Esophagus muscularis mucosa (tissue), 3 donors: ENCODE data around the gene ETV4.

ENCODE experiments used
- EP300 ChIP-seq: sonication (generic); formaldehyde crosslinking; IDR thresholded peaks from one replicate; pipeline ENCODE4 v1.6.1; 2017; ENCODE audit warnings: antibody characterized with exemption
- TF ChIP-seq, protein P1 (sequence below), 3 experiments: fragments of 200-600 bp in 2 of 3; fragments of 450-650 bp in 1 of 3; sonication (generic) in 2 of 3; IDR thresholded peaks; one replicate each; pipeline ENCODE4 v1.5.1; 2017 to 2019; ENCODE audit warnings: antibody characterized with exemption in 3 of 3, mild to moderate bottlenecking in 2 of 3, moderate library complexity in 1 of 3

DNA sequence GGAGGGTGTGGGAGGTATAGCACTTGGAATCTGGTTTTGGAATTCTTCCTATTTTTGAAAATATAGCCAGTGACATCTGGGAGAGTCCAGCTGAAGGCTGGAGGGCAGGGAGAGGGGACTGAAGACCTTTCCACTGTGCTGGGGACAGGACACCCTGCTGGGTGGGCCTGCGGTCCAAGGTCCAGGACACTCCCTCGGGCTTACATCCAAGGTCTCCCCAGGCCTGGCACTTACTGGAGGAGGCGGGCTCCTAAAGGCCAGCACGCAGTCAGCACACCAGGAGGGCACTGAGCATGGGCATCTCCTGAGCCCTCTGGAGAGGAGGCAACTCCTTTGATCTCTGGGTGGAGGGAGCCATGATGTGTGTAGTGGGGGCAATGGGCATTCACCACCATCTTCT, 35.5 kb upstream of the ETV4 start:
- TF ChIP-seq EP300, result no peak
- TF ChIP-seq, protein P1, sequence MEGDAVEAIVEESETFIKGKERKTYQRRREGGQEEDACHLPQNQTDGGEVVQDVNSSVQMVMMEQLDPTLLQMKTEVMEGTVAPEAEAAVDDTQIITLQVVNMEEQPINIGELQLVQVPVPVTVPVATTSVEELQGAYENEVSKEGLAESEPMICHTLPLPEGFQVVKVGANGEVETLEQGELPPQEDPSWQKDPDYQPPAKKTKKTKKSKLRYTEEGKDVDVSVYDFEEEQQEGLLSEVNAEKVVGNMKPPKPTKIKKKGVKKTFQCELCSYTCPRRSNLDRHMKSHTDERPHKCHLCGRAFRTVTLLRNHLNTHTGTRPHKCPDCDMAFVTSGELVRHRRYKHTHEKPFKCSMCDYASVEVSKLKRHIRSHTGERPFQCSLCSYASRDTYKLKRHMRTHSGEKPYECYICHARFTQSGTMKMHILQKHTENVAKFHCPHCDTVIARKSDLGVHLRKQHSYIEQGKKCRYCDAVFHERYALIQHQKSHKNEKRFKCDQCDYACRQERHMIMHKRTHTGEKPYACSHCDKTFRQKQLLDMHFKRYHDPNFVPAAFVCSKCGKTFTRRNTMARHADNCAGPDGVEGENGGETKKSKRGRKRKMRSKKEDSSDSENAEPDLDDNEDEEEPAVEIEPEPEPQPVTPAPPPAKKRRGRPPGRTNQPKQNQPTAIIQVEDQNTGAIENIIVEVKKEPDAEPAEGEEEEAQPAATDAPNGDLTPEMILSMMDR (IDR thresholded peaks at IDR 0.05), result no peak
